NCI-H2029 treated with DMSO at 0.1 percent for 48 hours (cell line): ENCODE data around the gene USP6.
"Not testable (repeated sequence)": the region's sequence is repeated elsewhere in the genome, so short reads cannot be mapped to it uniquely, and the experiment has no call there.

Experiments used
- DNase-seq: peaks from one replicate; lab custom pipeline; 2025; lab: John Stamatoyannopoulos, UW

USP6 gene

GRCh38 chr17:5191541-5192417, 75.9 kb downstream of the USP6 start, which contains the start of gene ZNF594:
ZNF594 (minus strand) TSS chr17:5191868; CDS start chr17:5184256, 7,612 bp downstream.
- peak; percentile 39 for DNase-seq

GRCh38 chr17:5194346-5194745, 78.5 kb downstream of the USP6 start:
- DNase-seq = no peak

GRCh38 chr17:5198472-5198871, 82.6 kb downstream of the USP6 start:
- DNase-seq = no peak

GRCh38 chr17:5200360-5200759, 84.5 kb downstream of the USP6 start:
- no peak for DNase-seq

- DNase-seq = no peak
These were observed 85.2 kb downstream of the USP6 start for GRCh38 chr17:5201011-5201410.

GRCh38 chr17:5203178-5203907, 87.5 kb downstream of the USP6 start:
- no peak for DNase-seq

- DNase-seq = no peak
These were observed 88.1 kb downstream of the USP6 start for GRCh38 chr17:5203908-5204294.

GRCh38 chr17:5209396-5209795, 93.6 kb downstream of the USP6 start:
- no peak for DNase-seq

GRCh38 chr17:5210091-5210490, 94.3 kb downstream of the USP6 start:
- no peak for DNase-seq

- DNase-seq = no peak
These were observed 94.9 kb downstream of the USP6 start for GRCh38 chr17:5210614-5211252.

GRCh38 chr17:5211458-5211857, 95.6 kb downstream of the USP6 start:
- no peak for DNase-seq

- DNase-seq = not testable (repeated sequence)
These were observed 101.7 kb downstream of the USP6 start for GRCh38 chr17:5217562-5217961.

GRCh38 chr17:5219536-5219935, 103.7 kb downstream of the USP6 start:
- no peak for DNase-seq

- no peak for DNase-seq
These were observed 104.2 kb downstream of the USP6 start for GRCh38 chr17:5220074-5220473.

GRCh38 chr17:5221912-5222311, 106.1 kb downstream of the USP6 start:
- DNase-seq = not testable (repeated sequence)
